ENCODE measurements around the gene SLC10A7.

DNA sequence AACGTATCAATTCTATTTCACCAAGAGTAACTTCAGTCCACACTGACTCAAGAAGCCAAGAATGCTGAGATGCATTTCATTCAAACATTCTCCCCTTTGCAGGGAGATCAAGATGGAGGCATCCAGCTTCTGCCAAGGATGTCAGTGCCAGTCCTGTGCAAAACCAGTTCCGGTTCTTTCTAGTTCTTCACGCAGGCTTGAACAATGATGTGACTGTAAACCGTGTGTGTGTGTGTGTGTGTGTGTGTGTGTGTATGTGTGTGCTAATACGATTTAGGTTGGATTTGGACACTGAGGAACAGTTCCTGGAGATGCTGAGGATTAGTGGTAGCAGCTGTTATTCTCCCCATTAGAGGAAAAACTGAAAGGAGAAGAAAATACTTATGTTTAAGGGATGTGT is 307.5 kb downstream of the SLC10A7 start, which contains the start of gene REELD1:
- TF ChIP-seq POLR2A (conservative IDR thresholded peaks at IDR 0.05), result no peak
- no peak for TF ChIP-seq GABPA (tag; conservative IDR thresholded peaks at IDR 0.05; ENCODE audit: low read depth)
- TF ChIP-seq EZH2 (IDR thresholded peaks at IDR 0.05; ENCODE audit: borderline replicate concordance, low read depth, low read length), result no peak
- TF ChIP-seq SMAD1 (IDR thresholded peaks at IDR 0.05; ENCODE audit: low read depth, low read length, partially characterized antibody), result no peak
- no peak for TF ChIP-seq GTF2F1 (IDR thresholded peaks at IDR 0.05; ENCODE audit: low read depth, low read length)

Data from K562 (cell line).